GM23338 (cell line): Measurements from ENCODE around the gene MTX2.

ENCODE experiments used
- CREB1 ChIP-seq: fragments of 250-450 bp; sonication (Bioruptor Pico); IDR thresholded peaks from 2 replicates; pipeline ENCODE4 v1.5.0; 2020; ENCODE audit warnings: low read depth, mild to moderate bottlenecking, moderate library complexity
- CTCF ChIP-seq, 2 experiments: fragments of 200-600 bp in 1 of 2; sonication (generic) in 1 of 2; conservative IDR thresholded peaks; 2 replicates each; pipeline versions ENCODE4 v1.5.1 to v1.6.1; 2016 to 2017; ENCODE audit warnings: antibody characterized with exemption in 2 of 2, low read depth in 2 of 2, mild to moderate bottlenecking in 2 of 2, moderate library complexity in 1 of 2
- EZH2 ChIP-seq: fragments of 200-600 bp; sonication (generic); IDR thresholded peaks from one replicate; pipeline ENCODE4 v1.8.0; 2017; ENCODE audit warnings: antibody characterized with exemption, mild to moderate bottlenecking, low read depth; ENCODE audit not compliant: unreplicated experiment
- EZH2phosphoT487 ChIP-seq: fragments of 200-600 bp; sonication (generic); IDR thresholded peaks from one replicate; pipeline ENCODE4 v1.8.1; 2018; ENCODE audit warnings: antibody characterized with exemption; ENCODE audit not compliant: unreplicated experiment
- JUNB ChIP-seq: IDR thresholded peaks from one replicate; pipeline ENCODE4 v1.6.1; 2016; ENCODE audit warnings: antibody characterized with exemption; ENCODE audit not compliant: unreplicated experiment
- POLR2AphosphoS5 ChIP-seq: IDR thresholded peaks from 2 replicates; pipeline ENCODE4 v1.6.1; 2016; ENCODE audit warnings: antibody characterized with exemption, low read depth
- REST ChIP-seq: IDR thresholded peaks from one replicate; pipeline ENCODE4 v1.6.1; 2018; ENCODE audit warnings: antibody characterized with exemption; ENCODE audit not compliant: unreplicated experiment
- STAT1 ChIP-seq: IDR thresholded peaks from one replicate; pipeline ENCODE4 v1.6.1; 2016; ENCODE audit warnings: antibody characterized with exemption; ENCODE audit not compliant: unreplicated experiment
- ZNF114 ChIP-seq: fragments of 250-450 bp; sonication (Bioruptor Pico); IDR thresholded peaks from 2 replicates; pipeline ENCODE4 v1.5.0; 2020; ENCODE audit warnings: mild to moderate bottlenecking, moderate library complexity

GRCh38 chr2:176234156-176234555 is 35.1 kb upstream of the MTX2 start:
- TF ChIP-seq EZH2: no peak
- TF ChIP-seq CTCF (conservative IDR thresholded peaks at IDR 0.05; ENCODE audit: low read depth in 2 of 2): no peak
- TF ChIP-seq CREB1: no peak
- no peak for TF ChIP-seq REST
- no peak for TF ChIP-seq EZH2phosphoT487
- no peak for TF ChIP-seq POLR2AphosphoS5
- TF ChIP-seq ZNF114 (CRISPR knock-in tag): no peak
- TF ChIP-seq STAT1: no peak
- TF ChIP-seq JUNB: no peak
